Measurements from ENCODE around the gene AKR1B15. TPM values are rescaled to one million over a fixed set of nuclear protein-coding genes. Genes with fewer than 3 reads are reported as not detected.

AKR1B15 gene
- total RNA-seq, 2 donors from 2014 or later: 0.52 TPM; not detected in 1

DNA sequence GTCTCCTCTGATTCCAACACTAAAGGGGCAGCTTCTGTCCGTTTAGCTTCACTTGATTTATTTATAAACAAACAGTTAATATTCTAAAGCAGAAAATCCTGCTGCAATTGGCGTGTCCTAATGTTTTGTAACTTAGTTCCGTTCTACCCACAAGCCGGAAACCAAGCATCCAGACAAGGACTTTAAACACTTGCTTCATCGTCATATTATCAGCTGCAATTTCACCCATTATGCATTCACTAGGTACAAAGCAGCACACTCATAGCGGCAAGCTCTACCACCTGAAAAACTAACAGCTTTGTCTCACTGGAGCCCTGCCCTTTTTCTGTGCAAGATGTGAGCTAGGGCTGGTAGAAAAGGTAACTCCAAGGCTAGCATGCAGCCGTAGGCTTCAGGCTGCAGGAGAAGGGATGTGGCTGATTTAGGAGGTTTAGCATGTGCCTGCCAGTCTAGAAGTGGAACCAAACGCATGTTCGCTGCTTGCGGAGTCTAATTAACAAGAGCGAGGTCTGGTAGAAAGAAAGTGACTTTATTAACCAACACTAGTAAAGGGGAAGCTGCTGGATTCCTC, 54.1 kb downstream of the AKR1B15 start:
- intact Hi-C loops (cut with DNase I): no loop called here
- Histone ChIP-seq H3K27me3 (no peaks in the 10 kb centered on the region), H3K4me3 (no peak overlapping the region), H3K27ac (peak overlapping the region in 2 of 4 donors; percentile 26 to 34), H3K4me1 (no peaks in the 10 kb centered on the region), H3K9me3 (no peaks in the 10 kb centered on the region), H3K36me3 (replicated peaks in 1 of 2; ENCODE audit: insufficient read depth in 1 of 2, low read depth in 2 of 2) (no peaks in the 10 kb centered on the region)
- ATAC-seq (peak; percentile 34), DNase-seq (peak in 2 of 4 donors; percentile 7 to 11)
- 26 to 46% methylated on average over 11 of the region's 11 CpGs for WGBS, 2 donors
- no peak for TF ChIP-seq POLR2A (IDR thresholded peaks at IDR 0.05)
- TF ChIP-seq, protein P1, sequence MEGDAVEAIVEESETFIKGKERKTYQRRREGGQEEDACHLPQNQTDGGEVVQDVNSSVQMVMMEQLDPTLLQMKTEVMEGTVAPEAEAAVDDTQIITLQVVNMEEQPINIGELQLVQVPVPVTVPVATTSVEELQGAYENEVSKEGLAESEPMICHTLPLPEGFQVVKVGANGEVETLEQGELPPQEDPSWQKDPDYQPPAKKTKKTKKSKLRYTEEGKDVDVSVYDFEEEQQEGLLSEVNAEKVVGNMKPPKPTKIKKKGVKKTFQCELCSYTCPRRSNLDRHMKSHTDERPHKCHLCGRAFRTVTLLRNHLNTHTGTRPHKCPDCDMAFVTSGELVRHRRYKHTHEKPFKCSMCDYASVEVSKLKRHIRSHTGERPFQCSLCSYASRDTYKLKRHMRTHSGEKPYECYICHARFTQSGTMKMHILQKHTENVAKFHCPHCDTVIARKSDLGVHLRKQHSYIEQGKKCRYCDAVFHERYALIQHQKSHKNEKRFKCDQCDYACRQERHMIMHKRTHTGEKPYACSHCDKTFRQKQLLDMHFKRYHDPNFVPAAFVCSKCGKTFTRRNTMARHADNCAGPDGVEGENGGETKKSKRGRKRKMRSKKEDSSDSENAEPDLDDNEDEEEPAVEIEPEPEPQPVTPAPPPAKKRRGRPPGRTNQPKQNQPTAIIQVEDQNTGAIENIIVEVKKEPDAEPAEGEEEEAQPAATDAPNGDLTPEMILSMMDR (IDR thresholded peaks at IDR 0.05): no peak

DNA sequence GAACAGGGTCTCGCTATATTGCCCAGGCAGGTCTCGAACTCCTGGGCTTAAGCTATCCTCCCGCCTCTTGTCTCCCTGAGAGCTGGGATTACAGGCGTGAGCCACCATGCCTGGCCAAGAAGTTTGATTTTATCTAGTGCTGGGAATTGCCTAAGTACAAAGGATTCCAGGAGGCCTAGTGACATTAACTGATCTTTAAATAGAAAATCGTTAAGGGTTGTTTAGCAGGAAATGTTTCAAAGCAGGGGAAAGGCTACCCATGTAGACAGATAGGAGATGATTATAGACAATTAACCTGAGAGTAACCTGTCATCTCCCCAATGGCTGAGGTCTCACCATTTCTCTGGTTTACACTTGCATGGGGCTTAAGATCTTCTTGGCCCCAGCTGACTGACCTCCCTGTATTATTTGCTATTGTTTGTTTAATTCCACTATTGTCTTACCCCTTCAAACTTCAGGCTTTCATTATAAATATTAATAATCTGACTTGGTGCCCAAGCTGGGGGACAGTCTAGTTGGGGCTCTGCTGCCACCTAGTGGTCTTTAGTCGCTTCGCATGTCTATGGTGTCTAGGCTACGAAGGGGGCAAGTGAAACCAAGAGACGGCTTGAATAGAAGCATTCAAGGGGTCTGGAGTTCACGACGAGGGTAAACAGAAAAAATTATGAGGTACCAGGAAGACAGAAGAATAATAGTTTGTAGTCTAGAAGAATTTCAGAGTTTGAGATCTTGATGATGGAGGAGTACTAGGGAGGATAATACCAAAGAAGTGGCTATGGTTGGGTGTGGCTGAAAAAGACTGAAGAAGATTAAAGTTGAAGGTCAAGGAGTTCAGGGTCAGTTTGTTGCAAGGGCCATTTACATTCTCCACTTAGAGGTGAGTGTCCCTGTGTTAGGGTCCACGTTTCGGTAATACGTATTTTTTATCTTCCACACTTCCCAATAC, 57.3 kb downstream of the AKR1B15 start:
- ATAC-seq: peak; percentile 88
- no peak for TF ChIP-seq POLR2A (IDR thresholded peaks at IDR 0.05)
- TF ChIP-seq, protein P1 (IDR thresholded peaks at IDR 0.05): peak; percentile 81 to 99 (median 85)
- Histone ChIP-seq H3K27ac (no peak overlapping the region), H3K4me3 (no peak overlapping the region), H3K36me3 (replicated peaks in 1 of 2; ENCODE audit: insufficient read depth in 1 of 2, low read depth in 2 of 2) (no peaks in the 10 kb centered on the region), H3K9me3 (no peaks in the 10 kb centered on the region), H3K27me3 (no peaks in the 10 kb centered on the region), H3K4me1 (no peaks in the 10 kb centered on the region)
- WGBS, 2 donors: 22 to 23% methylated on average over 14 of the region's 14 CpGs
- intact Hi-C loops (cut with DNase I): loop anchor here (5.0 kb wide), 1 partner anchor 169 kb away; no protein-coding TSS in a partner anchor
- DNase-seq: peak; percentile 67 to 77 (median 69)

DNA sequence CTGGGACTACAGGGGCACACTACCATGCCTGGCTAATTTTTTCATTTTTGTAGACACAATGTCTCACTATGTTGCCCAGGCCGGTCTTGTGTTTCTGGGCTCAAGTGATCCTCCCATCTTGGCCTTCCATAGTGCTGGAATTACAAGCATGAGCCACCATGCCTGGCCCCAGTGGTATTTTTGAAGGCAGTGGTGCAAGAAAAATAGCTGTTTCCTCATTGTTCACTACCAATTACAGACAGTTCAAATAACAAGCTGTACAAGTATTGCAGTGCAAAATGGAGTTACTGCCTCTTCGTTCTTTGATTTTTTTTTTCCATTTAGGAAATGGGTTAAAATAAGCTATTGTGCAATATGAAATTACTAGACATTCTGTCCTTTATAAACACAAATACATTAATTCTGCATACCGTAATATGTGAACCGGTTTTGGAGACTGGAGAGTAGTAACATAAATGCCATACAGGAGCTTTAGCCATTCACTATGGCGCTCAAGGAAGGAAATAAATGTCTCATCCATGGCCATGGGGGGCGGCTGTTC, 62.8 kb downstream of the AKR1B15 start:
- no peaks in the 10 kb centered on the region for H3K27me3 ChIP-seq
- H3K27ac ChIP-seq: no peak overlapping the region
- ATAC-seq (no peak), DNase-seq (no peak)
- H3K4me1 ChIP-seq: no peaks in the 10 kb centered on the region
- 72 to 74% methylated on average over 6 of the region's 6 CpGs for WGBS, 2 donors
- no peaks in the 10 kb centered on the region for H3K36me3 ChIP-seq (replicated peaks in 1 of 2; ENCODE audit: insufficient read depth in 1 of 2, low read depth in 2 of 2)
- intact Hi-C loops (cut with DNase I): no loop called here
- no peak for TF ChIP-seq POLR2A (IDR thresholded peaks at IDR 0.05)
- TF ChIP-seq, protein P1 (IDR thresholded peaks at IDR 0.05): no peak
- H3K9me3 ChIP-seq: no peaks in the 10 kb centered on the region
- no peak overlapping the region for H3K4me3 ChIP-seq

- Histone ChIP-seq H3K4me1 (no peaks in the 10 kb centered on the region), H3K27ac (no peak overlapping the region), H3K27me3 (no peaks in the 10 kb centered on the region), H3K36me3 (replicated peaks in 1 of 2; ENCODE audit: insufficient read depth in 1 of 2, low read depth in 2 of 2) (no peaks in the 10 kb centered on the region), H3K4me3 (no peak overlapping the region), H3K9me3 (no peaks in the 10 kb centered on the region)
- WGBS, 2 donors: 73 to 75% methylated on average over 2 of the region's 2 CpGs
- TF ChIP-seq POLR2A (IDR thresholded peaks at IDR 0.05): no peak
- TF ChIP-seq, protein P1 (IDR thresholded peaks at IDR 0.05): no peak
- no peak for DNase-seq
- intact Hi-C loops (cut with DNase I): no loop called here
- no peak for ATAC-seq
Measured at GRCh38 chr7:134612197-134612596, 63.3 kb downstream of the AKR1B15 start.
